ENCODE data around the gene TMEM164.

TMEM164 gene

DNA sequence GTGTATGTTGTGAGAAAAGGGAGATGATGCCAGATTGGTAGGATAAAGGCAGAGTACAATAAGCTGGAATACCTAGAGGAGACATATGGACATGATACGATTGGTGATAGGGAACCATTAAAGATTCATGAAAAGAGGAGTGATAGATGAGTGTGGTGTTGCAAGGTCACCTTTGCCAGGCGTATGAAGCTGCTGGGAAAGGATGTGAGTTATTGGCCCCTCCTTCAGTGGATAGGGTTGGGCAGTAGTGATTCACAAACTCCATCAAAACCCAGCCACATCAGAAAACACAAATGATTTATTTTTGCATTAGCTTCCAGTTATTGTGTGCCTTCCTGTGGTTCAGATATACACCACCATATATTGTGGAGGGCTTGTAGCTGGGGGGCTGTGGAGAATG is 34.3 kb downstream of the TMEM164 start:
- DNase-seq (ENCODE audit: low read depth): no peak

DNA sequence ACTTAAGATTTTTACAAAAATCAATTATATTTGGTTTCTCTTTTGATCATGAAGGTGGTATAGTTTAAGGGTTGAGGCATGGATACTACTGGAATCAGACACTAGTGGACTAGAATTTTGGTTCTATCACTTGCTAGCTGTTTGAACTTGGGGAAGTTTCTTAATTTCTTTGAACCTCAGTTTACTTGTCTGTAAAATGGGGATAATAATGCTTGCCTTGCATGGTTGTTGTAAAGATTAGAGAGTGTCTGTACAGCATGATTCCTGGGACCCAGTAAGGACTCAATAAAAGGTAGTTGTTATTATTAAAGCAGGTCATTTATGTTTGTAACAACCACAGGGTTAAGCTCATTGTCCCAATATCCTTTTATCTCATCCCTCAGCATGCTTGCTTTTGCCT is 36.0 kb downstream of the TMEM164 start:
- DNase-seq (ENCODE audit: low read depth): no peak

DNA sequence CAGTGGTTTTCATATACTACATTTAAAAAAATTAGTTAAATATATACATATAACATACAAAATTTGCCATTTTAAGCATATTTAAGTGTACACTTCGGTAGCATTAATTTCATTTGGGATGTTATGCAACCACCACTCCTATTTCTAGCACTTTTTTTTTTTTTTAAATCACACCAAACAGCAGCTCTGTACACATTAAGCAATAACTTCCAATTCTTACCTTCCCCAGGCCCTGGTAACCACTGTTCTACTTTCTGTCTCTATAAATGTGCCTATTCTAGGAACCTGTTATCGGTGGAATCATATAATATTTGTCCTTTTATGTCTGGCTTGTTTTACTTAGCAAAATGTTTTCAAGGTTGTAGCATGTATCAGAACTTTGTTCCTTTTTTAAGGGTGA is 39.1 kb downstream of the TMEM164 start:
- no peak for DNase-seq (ENCODE audit: low read depth)

DNA sequence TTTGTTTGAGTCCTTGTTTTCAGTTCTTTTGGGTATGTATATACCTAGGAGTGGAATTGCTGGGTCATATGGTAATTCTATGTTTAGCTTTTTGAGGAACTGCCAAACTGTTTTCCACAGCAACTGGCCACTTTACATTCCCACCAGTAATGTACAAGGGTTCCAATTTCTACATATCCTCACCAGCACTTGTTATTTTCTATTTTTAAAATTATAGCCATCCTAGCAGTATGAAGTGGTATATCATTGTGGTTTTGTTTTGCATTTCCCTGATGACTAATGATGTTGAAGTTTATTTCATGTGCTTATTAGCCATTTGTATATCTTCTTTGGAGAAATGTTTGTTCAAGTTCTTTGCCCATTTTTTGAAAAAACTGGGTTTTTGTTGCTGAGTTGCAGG is 39.6 kb downstream of the TMEM164 start:
- DNase-seq (ENCODE audit: low read depth): no peak

DNA sequence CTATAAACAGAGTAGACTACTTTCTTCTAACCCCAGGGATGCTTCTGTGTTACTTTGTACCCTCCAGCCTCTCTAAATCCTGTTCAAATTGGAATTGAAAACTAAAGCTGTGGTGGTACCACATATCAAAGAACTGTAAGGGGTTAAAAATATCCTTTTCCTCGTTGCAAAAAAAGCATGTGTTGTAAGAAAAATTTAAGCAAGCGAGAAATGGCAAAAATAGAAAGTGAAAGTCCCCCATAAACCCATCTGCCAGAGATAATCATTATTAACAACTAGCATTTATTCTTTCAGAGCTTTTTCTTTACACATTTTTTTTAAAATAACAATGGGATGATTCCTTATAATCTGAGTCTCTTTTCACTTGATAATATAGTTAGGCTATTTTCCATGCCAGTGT is 40.6 kb downstream of the TMEM164 start:
- no peak for DNase-seq (ENCODE audit: low read depth)

DNA sequence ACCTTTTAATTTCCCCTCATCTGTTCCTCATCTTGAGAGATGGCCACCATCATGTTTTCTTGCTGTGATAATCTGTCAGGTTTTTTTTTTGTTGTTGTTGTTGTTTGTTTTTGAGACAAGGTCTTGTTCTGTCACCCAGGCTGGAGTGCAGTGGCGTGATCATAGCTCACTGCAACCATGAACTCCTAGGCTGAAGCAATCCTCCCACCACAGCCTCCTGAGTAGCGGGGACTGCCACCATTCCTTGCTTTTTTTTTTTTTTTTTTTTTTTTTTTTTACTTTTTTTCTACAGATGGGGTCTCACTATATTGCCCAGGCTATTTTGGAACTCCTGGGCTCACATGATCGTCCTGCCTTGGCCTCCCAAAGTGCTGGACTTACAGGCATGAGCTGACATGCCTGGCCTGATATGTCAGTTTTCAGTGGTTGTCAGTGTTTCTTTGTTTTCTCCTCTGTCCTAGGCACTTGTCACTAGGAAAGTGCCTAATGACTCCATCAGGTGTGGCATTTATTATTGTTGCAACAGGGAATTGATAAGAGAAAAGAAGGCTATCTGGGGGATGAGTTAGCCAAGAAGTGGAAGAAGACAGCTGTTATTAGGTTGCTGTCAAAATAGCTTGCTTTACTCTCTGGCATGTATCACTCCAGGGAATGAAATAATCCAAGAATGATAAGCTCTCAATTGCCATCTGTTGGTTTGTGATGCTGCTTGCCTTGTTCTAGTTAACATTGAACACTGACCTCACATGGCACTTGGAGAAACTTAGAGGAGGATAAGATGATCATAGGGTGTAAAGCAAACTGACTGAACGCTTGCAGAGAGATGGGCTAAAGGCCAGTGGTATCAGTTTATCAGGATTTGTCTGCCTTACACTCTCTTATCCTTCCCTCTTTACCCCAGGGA is 41.7 kb downstream of the TMEM164 start:
- no peak for DNase-seq (ENCODE audit: low read depth)

DNA sequence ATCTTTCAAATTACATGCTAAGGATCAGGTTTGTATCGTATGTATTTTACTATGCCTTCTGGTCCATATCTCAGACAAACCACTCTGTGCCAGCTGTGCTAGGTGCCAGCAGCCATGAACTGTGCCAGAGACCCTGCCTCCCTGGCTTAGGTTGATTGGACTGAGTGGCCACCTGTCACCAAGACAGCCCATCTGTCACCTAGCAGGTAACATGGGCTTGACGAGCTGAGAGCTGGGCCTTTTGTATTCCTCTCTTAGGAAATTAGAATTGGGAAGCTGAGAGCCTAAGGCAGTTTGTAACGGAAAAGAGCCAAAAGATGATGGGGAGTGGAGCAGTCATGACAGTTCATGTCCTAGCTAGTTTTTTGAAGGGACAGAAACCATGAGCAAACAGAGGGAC is 42.5 kb downstream of the TMEM164 start:
- DNase-seq (ENCODE audit: low read depth): no peak

DNA sequence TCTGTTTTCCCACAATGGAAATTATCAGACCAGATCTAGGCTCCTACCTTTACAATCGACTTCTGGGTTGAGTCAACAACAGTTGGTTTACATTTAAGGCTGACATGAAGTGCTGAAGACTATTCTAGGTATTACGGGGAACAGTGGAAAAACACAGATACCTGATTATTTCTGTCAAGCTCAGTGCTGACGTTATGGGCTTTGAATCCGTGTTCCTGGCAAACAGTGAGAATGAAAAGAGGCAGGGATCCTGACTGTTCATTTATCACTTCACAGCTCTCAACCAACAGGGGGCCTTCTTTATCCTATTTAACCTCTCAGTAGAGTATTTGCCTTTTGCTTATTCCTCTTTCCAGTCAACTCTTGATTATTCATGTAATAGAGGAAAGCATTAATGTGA is 43.1 kb downstream of the TMEM164 start:
- DNase-seq (ENCODE audit: low read depth): no peak

DNA sequence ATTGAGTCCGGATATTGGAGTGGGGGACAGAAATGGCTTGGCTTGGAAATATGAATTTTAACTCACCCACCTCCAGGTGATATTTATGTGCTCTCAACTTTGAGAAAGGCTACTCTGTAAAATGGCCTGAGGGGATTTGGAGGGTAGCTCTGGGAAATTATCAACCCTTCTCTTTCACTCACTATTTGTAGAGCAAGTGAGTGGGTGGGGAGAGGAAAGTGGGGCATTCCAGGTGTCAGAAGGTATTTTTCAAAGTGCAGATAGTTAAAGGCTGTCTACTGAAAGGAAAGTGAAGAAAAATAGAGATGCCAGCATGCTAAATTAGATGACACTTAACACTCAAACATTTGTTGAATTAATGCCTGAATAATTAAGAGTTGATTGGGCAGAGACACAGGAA is 44.1 kb downstream of the TMEM164 start:
- no peak for DNase-seq (ENCODE audit: low read depth)

DNA sequence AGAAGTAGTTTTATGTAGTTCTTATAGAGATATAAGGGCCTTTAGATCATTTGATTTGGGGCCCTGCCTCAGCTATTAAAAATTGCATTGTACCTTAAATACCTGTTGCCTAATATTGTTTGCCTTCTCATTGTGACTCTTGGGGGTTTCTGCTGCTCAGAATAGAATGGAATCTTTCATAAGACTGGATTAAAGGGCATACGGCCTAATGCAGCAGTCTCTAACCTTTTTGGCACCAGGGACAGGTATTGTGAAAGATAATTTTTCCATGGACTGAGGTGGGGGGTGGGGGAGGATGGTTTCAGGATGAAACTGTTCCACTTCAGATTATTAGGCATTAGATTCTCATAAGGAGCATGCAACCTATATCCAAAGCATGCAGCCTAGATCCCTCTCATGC is 46.2 kb downstream of the TMEM164 start:
- DNase-seq (ENCODE audit: low read depth): no peak

DNA sequence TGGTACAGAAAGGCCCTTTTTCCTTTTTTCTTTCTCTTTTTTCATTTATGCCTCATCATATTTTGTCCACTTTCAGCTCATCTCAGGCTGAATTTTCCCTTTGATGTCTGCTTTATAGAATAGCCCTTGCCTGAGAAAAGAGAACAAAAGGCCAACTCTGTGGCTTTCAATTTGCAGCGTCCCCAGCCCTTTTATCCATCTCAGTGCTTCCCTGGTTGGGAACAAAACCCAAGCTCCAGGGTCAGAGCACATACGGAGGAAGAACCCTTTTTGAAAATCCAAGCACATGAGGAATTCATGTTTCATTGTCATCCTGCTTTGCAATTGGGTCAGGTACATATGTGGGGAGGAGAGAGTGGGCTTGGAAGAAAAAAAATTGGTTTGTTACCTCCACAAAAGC is 47.5 kb downstream of the TMEM164 start:
- DNase-seq (ENCODE audit: low read depth): no peak

DNA sequence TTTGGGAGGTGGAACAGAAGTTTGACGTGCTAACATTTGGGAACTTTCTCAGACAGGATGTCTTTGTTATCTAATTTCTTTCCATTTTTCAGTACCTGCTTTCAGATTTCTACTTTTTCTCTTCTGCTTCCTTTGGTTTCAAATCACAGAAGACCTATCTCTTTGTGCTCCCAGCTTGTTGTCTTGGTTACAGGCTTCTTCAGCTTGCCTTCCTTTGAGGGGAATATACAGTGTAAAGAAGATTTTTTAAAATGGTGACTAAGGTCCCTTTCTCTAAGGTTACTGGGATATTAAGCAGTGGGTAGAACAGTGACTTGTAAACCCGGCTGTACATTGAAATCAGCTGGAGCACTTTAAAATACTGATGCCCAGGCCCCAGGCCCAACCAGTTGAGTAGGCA is 48.0 kb downstream of the TMEM164 start:
- DNase-seq (ENCODE audit: low read depth): no peak

DNA sequence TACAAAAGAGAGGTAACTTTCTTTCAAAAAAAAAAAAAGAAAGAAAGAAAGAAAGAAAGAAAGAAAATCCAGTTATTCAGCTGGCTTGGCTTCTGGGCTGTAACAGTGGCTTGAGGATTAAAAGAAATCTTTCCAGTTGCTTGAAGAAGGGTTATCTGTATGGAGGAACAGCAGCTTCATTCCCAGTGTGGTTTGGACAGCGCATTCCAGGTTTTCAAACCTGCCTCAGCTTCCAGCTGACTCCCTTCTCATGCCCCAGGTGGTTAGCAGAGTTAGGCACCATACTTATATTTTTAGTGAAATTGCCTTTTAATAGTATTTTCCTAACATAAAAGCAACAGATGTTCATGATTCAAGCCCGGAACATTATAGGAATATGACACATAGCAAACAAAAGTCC is 48.6 kb downstream of the TMEM164 start:
- DNase-seq (ENCODE audit: low read depth): no peak

DNA sequence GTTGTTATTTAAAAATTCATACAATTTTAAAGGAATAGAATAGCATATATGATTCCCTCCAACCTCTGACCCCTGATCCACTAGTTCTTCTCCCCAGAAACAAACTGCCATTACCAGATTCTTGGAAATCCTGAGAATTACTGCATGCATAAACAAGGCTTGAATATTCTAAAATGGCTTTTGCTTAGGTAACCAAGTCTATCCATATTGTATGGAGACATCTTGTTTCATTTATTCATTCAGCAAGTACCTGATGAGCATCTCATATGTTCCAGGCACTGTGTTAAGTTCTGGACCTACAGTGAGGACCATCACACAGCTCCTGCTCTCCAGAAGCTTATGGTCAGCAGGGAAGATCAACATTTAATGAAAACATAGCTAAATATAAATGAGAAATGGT is 49.4 kb downstream of the TMEM164 start:
- no peak for DNase-seq (ENCODE audit: low read depth)

DNA sequence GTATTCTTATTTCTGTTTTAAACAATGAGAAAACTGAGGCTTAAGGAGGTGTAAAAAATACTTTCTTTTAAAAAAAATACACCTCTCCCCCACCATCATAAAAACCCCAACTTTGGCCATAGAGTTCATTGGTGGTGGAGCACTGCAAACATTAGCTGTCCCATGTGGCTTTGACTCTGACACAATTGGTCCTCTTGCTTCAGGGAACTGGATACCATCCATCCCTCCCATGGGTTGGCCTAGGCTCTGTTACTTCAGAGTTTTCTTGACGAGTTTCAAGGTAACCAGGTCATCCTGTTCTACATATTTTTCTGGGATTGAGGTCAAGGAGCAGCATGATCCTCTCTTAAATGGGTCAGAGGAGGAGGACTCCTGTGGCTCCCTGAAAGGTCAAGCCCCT is 50.5 kb downstream of the TMEM164 start:
- no peak for DNase-seq (ENCODE audit: low read depth)

DNA sequence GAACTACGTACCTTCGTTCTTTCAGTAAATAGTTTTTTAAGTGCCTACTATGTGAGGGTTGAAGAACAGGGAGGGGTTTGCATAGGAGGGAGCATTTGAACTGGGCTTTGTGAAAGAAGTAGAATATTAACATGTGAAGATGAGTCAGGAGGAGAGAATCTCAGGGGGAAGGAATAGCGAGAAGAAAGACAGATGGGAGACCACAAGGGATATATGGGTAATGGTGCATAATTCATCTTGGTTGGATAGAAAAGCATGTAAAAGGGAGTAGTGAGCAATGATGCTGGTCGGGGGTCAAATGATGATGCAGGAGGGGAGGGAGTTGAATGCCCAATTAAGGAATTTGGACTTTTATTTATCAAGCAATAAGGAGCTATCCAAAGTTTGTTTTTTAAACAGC is 52.7 kb downstream of the TMEM164 start:
- peak; percentile 5 for DNase-seq (ENCODE audit: low read depth)

DNA sequence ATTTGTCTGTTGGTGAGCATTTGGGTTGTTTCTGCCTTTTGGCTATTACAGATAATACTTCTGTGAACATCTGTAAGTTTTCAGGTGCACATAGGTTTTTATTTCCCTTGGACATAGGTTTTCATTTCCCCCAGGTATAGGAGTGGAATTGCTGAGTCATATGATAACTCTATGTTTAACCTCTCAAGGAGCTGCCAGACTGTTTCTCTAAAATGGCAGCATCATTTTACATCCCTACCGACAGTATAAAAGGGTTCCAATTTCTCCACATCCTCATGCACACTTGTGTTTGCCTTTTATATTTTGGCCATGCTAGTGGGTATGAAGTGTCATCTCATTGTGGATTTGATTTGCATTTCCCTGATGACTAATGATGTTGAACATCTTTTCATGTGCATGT is 53.5 kb downstream of the TMEM164 start:
- no peak for DNase-seq (ENCODE audit: low read depth)

DNA sequence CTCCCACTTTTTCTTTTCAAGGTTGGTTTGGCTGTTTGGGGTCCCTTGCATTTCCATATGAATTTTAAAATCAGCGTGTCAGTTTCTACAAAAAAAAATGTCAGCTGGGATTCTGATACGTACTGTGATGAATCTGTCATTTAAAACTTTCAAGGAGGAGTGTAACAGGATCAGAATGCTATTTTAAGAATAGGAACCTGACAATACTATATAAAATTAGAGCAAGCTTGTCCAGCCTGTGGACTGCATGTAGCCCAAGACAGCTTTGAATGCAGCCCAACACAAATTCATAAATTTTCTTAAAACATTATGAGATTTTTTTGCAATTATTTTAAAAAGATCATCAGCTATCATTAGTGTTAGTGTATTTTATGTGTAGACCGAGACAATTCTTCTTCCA is 56.5 kb downstream of the TMEM164 start:
- DNase-seq (ENCODE audit: low read depth): no peak

DNA sequence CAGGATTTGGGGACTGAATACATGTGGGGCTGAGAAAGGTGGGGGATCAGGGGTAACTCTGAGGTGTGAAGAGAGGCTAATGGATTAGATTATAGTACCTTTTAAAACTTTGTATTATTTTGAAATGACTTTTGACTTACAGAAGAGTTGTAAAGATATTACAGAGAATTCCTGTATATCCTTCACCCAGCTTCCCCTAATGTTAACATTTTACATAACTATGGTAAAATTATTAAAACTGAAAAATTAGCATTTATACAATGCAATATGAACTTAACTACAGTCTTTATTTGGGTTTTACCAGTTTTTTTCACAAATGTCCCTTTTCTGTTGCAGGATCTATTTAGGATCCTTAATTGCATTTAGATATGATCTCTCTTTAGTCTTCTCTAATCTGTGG is 57.4 kb downstream of the TMEM164 start:
- no peak for DNase-seq (ENCODE audit: low read depth)

DNA sequence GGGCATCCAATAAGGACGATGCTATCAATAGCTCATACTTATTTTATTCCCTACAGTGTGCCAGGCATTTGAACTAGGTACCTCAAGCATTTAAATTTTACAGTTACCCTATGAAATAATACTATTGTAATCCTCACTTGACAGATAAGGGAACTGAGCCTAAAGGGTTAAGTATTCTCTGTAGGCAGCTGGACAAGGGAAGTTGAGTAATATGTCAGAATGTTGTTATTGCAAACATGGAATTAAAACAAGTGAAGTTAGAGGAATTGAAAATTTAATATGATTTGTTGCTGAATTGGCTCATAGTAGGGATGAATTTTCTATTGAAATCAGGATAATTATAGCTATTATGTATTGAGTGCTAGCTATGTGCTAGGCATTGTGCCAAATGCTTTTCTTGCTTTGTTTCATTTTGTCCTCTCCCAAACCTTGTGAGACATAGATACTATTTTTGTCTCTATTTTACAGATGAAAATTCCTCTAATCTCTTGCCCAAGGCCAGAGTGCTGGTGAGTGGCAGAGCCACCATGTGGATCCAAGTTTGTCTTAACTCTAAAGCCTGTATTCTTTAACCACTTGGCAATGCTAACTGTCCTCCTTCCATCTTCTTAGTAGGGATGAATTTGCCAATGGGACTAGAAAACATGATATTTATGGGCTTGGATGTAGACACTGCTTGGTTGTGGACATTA is 58.1 kb downstream of the TMEM164 start:
- no peak for DNase-seq (ENCODE audit: low read depth)

DNA sequence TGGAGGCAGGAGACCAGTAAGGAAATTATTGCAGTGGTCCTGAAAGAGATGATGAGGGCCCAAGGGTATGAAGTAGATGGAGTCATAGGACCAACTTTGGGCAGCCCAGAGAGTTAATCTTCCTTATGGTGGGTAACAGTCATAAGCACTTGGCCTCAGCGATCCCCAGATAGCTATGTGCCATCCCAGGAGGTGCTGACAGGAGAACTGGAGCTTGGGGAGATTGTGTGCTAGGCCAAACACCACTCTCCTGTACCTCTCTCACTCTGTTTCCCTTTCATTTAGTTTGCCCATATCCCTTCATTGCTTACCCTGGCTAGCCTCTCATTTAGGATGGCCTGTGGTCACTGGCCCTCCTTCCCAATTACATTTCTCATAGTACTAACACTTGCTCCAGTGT is 60.0 kb downstream of the TMEM164 start:
- DNase-seq (ENCODE audit: low read depth): no peak

DNA sequence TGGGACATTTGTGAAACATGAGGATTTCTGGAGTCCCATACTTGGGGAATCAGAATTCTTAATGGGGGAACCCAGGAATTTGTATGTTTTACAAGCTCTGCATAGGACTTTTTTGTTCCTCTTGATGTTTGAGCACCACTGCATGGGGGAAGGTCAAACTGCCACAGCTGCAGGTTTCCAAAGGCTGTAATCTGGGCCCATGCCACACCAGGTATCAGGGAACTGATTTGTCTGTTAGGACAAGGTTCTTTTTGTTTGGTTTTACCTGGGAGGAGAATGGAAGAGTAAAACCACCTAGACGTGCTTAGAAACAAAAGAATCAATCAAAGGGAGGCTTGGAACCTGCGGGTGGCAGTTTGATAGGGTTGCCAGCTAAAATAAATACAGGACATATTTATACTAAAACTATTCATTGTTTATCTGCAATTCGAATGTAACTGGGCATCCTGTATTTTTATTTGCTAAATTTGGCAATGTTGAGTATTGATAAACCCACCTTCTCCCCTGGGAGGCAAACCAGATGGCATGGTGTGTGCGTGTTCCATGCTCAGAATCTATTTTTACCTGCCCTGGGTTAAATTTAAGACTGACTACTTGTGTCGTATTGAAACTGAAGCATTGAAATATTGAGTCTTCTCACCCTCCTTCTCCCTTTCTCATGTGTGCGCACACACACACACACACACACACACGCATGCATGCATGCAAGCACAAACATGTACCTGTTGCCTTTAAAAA is 63.7 kb downstream of the TMEM164 start:
- DNase-seq (ENCODE audit: low read depth): no peak

DNA sequence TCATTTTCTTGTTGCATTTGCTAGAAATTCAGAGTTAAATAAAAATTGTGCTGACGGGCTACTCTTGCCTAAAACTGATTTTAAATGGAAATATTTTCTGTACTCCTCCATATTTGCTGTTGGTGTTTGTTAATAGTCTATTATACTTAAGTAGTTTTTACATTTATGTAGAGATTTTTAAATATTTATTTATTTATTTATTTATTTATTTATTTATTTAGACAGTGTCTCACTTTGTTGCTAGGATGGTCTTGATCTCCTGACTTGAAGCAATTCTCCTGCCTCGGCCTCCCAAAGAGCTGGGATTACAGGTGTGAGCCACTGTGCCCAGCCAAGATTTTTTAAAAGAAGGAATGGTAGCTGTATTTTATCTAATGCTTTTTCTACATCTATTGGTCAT is 68.1 kb downstream of the TMEM164 start:
- no peak for DNase-seq (ENCODE audit: low read depth)
